ENCODE measurements around the gene TAS2R50.

The TAS2R50 gene

DNA sequence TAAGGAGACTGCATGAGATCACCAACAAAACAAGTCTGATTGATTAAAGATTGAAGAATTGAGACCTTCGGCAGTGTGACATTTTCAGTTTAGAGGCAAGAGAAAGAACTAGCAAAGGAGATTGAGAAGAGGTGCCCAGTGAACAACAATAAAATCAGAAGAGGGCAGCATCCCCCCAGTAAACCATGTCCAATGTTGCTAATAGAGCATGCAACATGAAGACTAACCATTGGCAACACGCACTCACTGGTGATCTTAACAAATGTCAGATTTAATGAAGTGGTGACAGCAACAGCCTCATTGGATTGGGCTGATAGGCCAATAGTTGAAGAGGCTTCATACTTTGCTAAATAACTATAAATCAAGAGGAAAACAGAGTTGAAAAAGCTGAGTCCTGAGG, 26.9 kb downstream of the TAS2R50 start:
- Histone ChIP-seq H3K9me3 (peaks cover 18% of the 10 kb centered on the region), H3K9ac (no peak overlapping the region), H3K4me3 (no peak overlapping the region), H3K27me3 (no peaks in the 10 kb centered on the region), H3K27ac (no peak overlapping the region), H3K36me3 (peaks cover 8% of the 10 kb centered on the region; the same call in 1 of the 2 replicates), H4K20me1 (no peaks in the 10 kb centered on the region), H3K4me2 (no peak overlapping the region), H3K4me1 (no peaks in the 10 kb centered on the region)
- TF ChIP-seq Cebpa-rat (IDR thresholded peaks at IDR 0.05) = no peak

GRCh38 chr12:10957741-10958140, 29.0 kb downstream of the TAS2R50 start:
- TF ChIP-seq Cebpa-rat (IDR thresholded peaks at IDR 0.05) = no peak
- no peak overlapping the region for H3K4me3 ChIP-seq
- H4K20me1 ChIP-seq = no peaks in the 10 kb centered on the region
- peaks cover 8% of the 10 kb centered on the region; the same call in 1 of the 2 replicates for H3K36me3 ChIP-seq
- no peaks in the 10 kb centered on the region for H3K27me3 ChIP-seq
- H3K9ac ChIP-seq = no peak overlapping the region
- H3K4me2 ChIP-seq = no peak overlapping the region
- H3K4me1 ChIP-seq = no peaks in the 10 kb centered on the region
- H3K9me3 ChIP-seq = peaks cover 26% of the 10 kb centered on the region
- H3K27ac ChIP-seq = no peak overlapping the region

GRCh38 chr12:10956085-10956484, 30.6 kb downstream of the TAS2R50 start:
- no peaks in the 10 kb centered on the region for H4K20me1 ChIP-seq
- H3K27me3 ChIP-seq = no peaks in the 10 kb centered on the region
- H3K4me3 ChIP-seq = no peak overlapping the region
- no peak overlapping the region for H3K4me2 ChIP-seq
- H3K27ac ChIP-seq = no peak overlapping the region
- no peak for TF ChIP-seq Cebpa-rat (IDR thresholded peaks at IDR 0.05)
- no peaks in the 10 kb centered on the region for H3K4me1 ChIP-seq
- 0 out of 2 replicates have a peak, but pooled peaks cover under 1% of the 10 kb centered on the region for H3K36me3 ChIP-seq
- H3K9me3 ChIP-seq = peaks cover 26% of the 10 kb centered on the region
- no peak overlapping the region for H3K9ac ChIP-seq

- TF ChIP-seq Cebpa-rat (IDR thresholded peaks at IDR 0.05) = no peak
- Histone ChIP-seq H3K27me3 (no peaks in the 10 kb centered on the region), H3K36me3 (peaks cover 10% of the 10 kb centered on the region), H3K9me3 (peaks cover 41% of the 10 kb centered on the region), H3K27ac (no peak overlapping the region), H3K4me3 (no peak overlapping the region), H3K4me1 (no peaks in the 10 kb centered on the region), H4K20me1 (no peaks in the 10 kb centered on the region), H3K4me2 (no peak overlapping the region), H3K9ac (no peak overlapping the region)
These were observed 34.1 kb downstream of the TAS2R50 start for GRCh38 chr12:10952645-10953044.

GRCh38 chr12:10943167-10943566, 43.5 kb downstream of the TAS2R50 start:
- no peaks in the 10 kb centered on the region for H3K4me1 ChIP-seq
- H3K27ac ChIP-seq = no peak overlapping the region
- H3K36me3 ChIP-seq = no peaks in the 10 kb centered on the region
- H3K4me2 ChIP-seq = no peak overlapping the region
- H3K9me3 ChIP-seq = peaks cover 27% of the 10 kb centered on the region
- H4K20me1 ChIP-seq = no peaks in the 10 kb centered on the region
- TF ChIP-seq Cebpa-rat (IDR thresholded peaks at IDR 0.05) = no peak
- H3K27me3 ChIP-seq = no peaks in the 10 kb centered on the region
- H3K4me3 ChIP-seq = no peak overlapping the region
- H3K9ac ChIP-seq = no peak overlapping the region

- H3K4me3 ChIP-seq = no peak overlapping the region
- H3K36me3 ChIP-seq = no peaks in the 10 kb centered on the region
- no peak for TF ChIP-seq Cebpa-rat (IDR thresholded peaks at IDR 0.05)
- no peak overlapping the region for H3K27ac ChIP-seq
- no peaks in the 10 kb centered on the region for H4K20me1 ChIP-seq
- H3K9ac ChIP-seq = no peak overlapping the region
- no peaks in the 10 kb centered on the region for H3K4me1 ChIP-seq
- H3K4me2 ChIP-seq = no peak overlapping the region
- H3K27me3 ChIP-seq = no peaks in the 10 kb centered on the region
- H3K9me3 ChIP-seq = peaks cover 17% of the 10 kb centered on the region
These were observed 44.6 kb downstream of the TAS2R50 start for GRCh38 chr12:10941916-10942607.

- no peaks in the 10 kb centered on the region for H3K36me3 ChIP-seq
- H3K4me1 ChIP-seq = no peaks in the 10 kb centered on the region
- H3K4me3 ChIP-seq = no peak overlapping the region
- H4K20me1 ChIP-seq = no peaks in the 10 kb centered on the region
- no peak overlapping the region for H3K27ac ChIP-seq
- no peak overlapping the region for H3K9ac ChIP-seq
- peaks cover 12% of the 10 kb centered on the region for H3K9me3 ChIP-seq
- no peak overlapping the region for H3K4me2 ChIP-seq
- TF ChIP-seq Cebpa-rat (IDR thresholded peaks at IDR 0.05) = no peak
- H3K27me3 ChIP-seq = no peaks in the 10 kb centered on the region
These were observed 45.3 kb downstream of the TAS2R50 start for GRCh38 chr12:10941369-10941768.

DNA sequence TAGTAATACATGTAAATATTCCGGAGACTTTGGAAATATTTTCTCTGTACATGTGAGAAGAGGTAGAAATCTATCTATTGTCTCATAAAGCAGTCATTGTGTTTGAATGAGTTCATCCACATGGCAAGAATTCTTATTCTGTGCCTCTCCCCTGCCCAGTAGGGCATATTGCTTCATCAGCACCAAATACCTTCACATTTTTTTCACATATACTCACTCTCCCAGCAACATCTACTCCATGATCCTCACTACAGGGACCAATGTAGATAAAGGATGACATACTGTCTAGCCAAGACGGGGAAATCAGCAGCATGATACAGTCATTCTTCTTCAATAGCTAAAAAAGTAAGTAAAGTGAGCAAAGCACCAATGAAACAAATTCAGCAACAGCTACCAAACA, 46.3 kb downstream of the TAS2R50 start:
- no peak overlapping the region for H3K4me2 ChIP-seq
- no peaks in the 10 kb centered on the region for H3K4me1 ChIP-seq
- TF ChIP-seq Cebpa-rat (IDR thresholded peaks at IDR 0.05) = no peak
- H3K36me3 ChIP-seq = no peaks in the 10 kb centered on the region
- H3K9me3 ChIP-seq = peaks cover 6% of the 10 kb centered on the region; the same call in 1 of the 2 replicates
- no peak overlapping the region for H3K9ac ChIP-seq
- no peaks in the 10 kb centered on the region for H3K27me3 ChIP-seq
- no peak overlapping the region for H3K27ac ChIP-seq
- H3K4me3 ChIP-seq = no peak overlapping the region
- no peaks in the 10 kb centered on the region for H4K20me1 ChIP-seq

DNA sequence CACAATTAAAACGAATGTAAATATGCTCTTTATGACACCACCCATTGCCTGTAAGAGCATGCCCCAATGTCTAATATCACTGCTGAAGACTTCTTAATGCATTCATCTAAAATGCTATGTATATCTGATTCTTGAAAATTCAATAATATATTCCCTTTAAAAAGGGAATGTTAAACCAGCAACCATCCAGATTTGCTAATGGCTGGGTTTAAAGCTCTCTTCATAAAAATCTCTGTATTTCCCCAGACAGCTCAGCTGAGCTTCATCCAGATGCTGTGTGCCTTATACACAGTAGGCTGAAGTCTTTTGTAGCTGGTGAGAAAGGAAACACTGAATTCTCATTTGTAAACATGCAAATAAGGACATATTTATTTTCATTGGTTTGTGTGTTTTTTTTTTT, 47.5 kb downstream of the TAS2R50 start, which contains the start of gene TAS2R14:
Gene TAS2R14 (minus strand): TSS at position 101 of the 400 bp plus-strand sequence. CDS start 56 bp downstream, at position 45.
- no peaks in the 10 kb centered on the region for H4K20me1 ChIP-seq
- H3K4me3 ChIP-seq = no peak within 1 kb of the TSS
- no peak within 1 kb of the TSS for H3K27ac ChIP-seq
- no peaks in the 10 kb centered on the region for H3K4me1 ChIP-seq
- H3K9me3 ChIP-seq = no peaks in the 10 kb centered on the region
- no peak for TF ChIP-seq Cebpa-rat (IDR thresholded peaks at IDR 0.05)
- no peaks in the 10 kb centered on the region for H3K27me3 ChIP-seq
- no peak within 1 kb of the TSS for H3K9ac ChIP-seq
- no peaks in the 10 kb centered on the region for H3K36me3 ChIP-seq
- no peak within 1 kb of the TSS for H3K4me2 ChIP-seq

GRCh38 chr12:10936506-10936905, 50.2 kb downstream of the TAS2R50 start:
- no peaks in the 10 kb centered on the region for H3K36me3 ChIP-seq
- no peaks in the 10 kb centered on the region for H3K27me3 ChIP-seq
- no peak overlapping the region for H3K4me2 ChIP-seq
- H4K20me1 ChIP-seq = no peaks in the 10 kb centered on the region
- no peak overlapping the region for H3K9ac ChIP-seq
- no peak overlapping the region for H3K27ac ChIP-seq
- TF ChIP-seq Cebpa-rat (IDR thresholded peaks at IDR 0.05) = no peak
- no peak overlapping the region for H3K4me3 ChIP-seq
- H3K4me1 ChIP-seq = no peaks in the 10 kb centered on the region
- H3K9me3 ChIP-seq = no peaks in the 10 kb centered on the region
